Stimulated activated CD4-positive, alpha-beta T cell treated with anti-CD3 and anti-CD28 coated beads, Interleukin-15, amount 100 ng/mL, for 1 hour (primary cell): ENCODE results near the gene DHX34.

Experiments
- DNase-seq, 2 donors: peaks; one replicate each; pipeline ENCODE4 v3.0.0-alpha.2; 2020; ENCODE audit warnings: low read depth in 1 of 2, low spot score in 1 of 2

DHX34 gene

GRCh38 chr19:47416643-47416985 lies 67.5 kb downstream of the DHX34 start:
- DNase-seq: no peak

- no peak for DNase-seq
These were observed 68.1 kb downstream of the DHX34 start for GRCh38 chr19:47417107-47417745.

GRCh38 chr19:47417746-47418691 lies 68.9 kb downstream of the DHX34 start:
- DNase-seq: no peak

GRCh38 chr19:47418692-47419029 lies 69.5 kb downstream of the DHX34 start:
- DNase-seq: no peak

GRCh38 chr19:47419030-47419783 lies 70.1 kb downstream of the DHX34 start, which contains the start of gene MEIS3:
TSS of gene MEIS3 (minus strand) at chr19:47419527. CDS start at chr19:47419081, 446 bp downstream.
- DNase-seq: no peak

- DNase-seq: no peak
These were observed 70.7 kb downstream of the DHX34 start for GRCh38 chr19:47419789-47420188.

- no peak for DNase-seq
These were observed 72.2 kb downstream of the DHX34 start for GRCh38 chr19:47421244-47421786.

- DNase-seq: no peak
These were observed 72.8 kb downstream of the DHX34 start for GRCh38 chr19:47421844-47422395.

GRCh38 chr19:47422417-47423163 lies 73.5 kb downstream of the DHX34 start:
- DNase-seq: no peak

- no peak for DNase-seq
These were observed 74.2 kb downstream of the DHX34 start for GRCh38 chr19:47423203-47423882.

- DNase-seq: peak; percentile 31 to 56
These were observed 78.4 kb downstream of the DHX34 start for GRCh38 chr19:47427241-47428176.

- peak; percentile 53 to 60 for DNase-seq
These were observed 79.2 kb downstream of the DHX34 start for GRCh38 chr19:47428177-47428894.

- DNase-seq: no peak
These were observed 80.2 kb downstream of the DHX34 start for GRCh38 chr19:47429140-47429793.

GRCh38 chr19:47430041-47430802 lies 81.1 kb downstream of the DHX34 start:
- DNase-seq: no peak

GRCh38 chr19:47432091-47432490 lies 83.0 kb downstream of the DHX34 start:
- DNase-seq: no peak
